Endodermal cell (in vitro differentiated cells): ENCODE results near the gene PKD1. TPM values are rescaled to one million over a fixed set of nuclear protein-coding genes. Genes with fewer than 3 reads are reported as not detected.
A peak's percentile ranks its signal among the peaks of the same experiment; 100 is the strongest.

Source experiments
- DNase-seq: peaks from one replicate; pipeline ENCODE4 v3.0.0-alpha.2; 2017
- H3K27ac ChIP-seq: 2 replicates; pipeline ENCODE4 v1.5.1; 2013; ENCODE audit warnings: mild to moderate bottlenecking, low read depth, low read length, moderate library complexity
- H3K27me3 ChIP-seq: 2 replicates; pipeline ENCODE4 v1.6.1; 2013; ENCODE audit warnings: mild to moderate bottlenecking, low read length, moderate library complexity; ENCODE audit not compliant: insufficient read depth, control insufficient read depth, poor library complexity, severe bottlenecking
- H3K36me3 ChIP-seq: 2 replicates; pipeline ENCODE4 v1.7.0; 2013; ENCODE audit warnings: mild to moderate bottlenecking, low read length, moderate library complexity; ENCODE audit not compliant: control insufficient read depth, insufficient read depth
- H3K4me1 ChIP-seq: one replicate; pipeline ENCODE4 v1.7.0; 2013; ENCODE audit warnings: low read length; ENCODE audit not compliant: control insufficient read depth, insufficient read depth
- H3K4me3 ChIP-seq: 2 replicates; pipeline ENCODE4 v1.5.1; 2013; ENCODE audit warnings: mild to moderate bottlenecking, low read length, moderate library complexity
- H3K9ac ChIP-seq: 2 replicates; pipeline ENCODE4 v1.6.1; 2013; ENCODE audit warnings: mild to moderate bottlenecking, low read length, moderate library complexity; ENCODE audit not compliant: poor library complexity, severe bottlenecking; ENCODE audit errors: extremely low read depth
- H3K9me3 ChIP-seq: 2 replicates; pipeline ENCODE4 v1.6.1; 2013; ENCODE audit warnings: mild to moderate bottlenecking, low read length, moderate library complexity; ENCODE audit not compliant: control insufficient read depth
- H3K27ac Mint-ChIP-seq: 2 replicates; pipeline ENCODE4 v1.8.0; 2020; ENCODE audit warnings: mixed read lengths
- H3K27me3 Mint-ChIP-seq: 2 replicates; pipeline ENCODE4 v1.8.0; 2021; ENCODE audit warnings: mild to moderate bottlenecking, mixed read lengths; ENCODE audit not compliant: insufficient read depth
- H3K36me3 Mint-ChIP-seq: 2 replicates; pipeline ENCODE4 v1.8.0; 2020; ENCODE audit warnings: low read depth, mixed read lengths
- H3K4me1 Mint-ChIP-seq: 2 replicates; pipeline ENCODE4 v1.8.0; 2020; ENCODE audit warnings: mixed read lengths
- H3K4me3 Mint-ChIP-seq: 2 replicates; pipeline ENCODE4 v1.8.0; 2020; ENCODE audit warnings: mild to moderate bottlenecking, moderate library complexity, mixed read lengths
- H3K9me3 Mint-ChIP-seq: 2 replicates; pipeline ENCODE4 v1.8.0; 2020; ENCODE audit warnings: mild to moderate bottlenecking, mixed read lengths
- WGBS, 2 experiments: methylation state at CpG; one replicate each; pipeline versions ENCODE4 v1.1.5 to v1.1.7; 2013; ENCODE audit warnings: missing lambda C conversion rate in 2 of 2, mixed read lengths in 1 of 2; ENCODE audit not compliant: insufficient coverage in 1 of 2, insufficient read length in 1 of 2; 5-methylcytosine and 5-hydroxymethylcytosine counted together
- total RNA-seq, 2 donors: library from RNA; stranded (reverse); fragmentation: NEBNext Ultra II Directional in 1 of 2; extraction: Animal tissue kit (Norgen Biotek cat#: 25700) in 1 of 2; gene quantifications; 2 replicates in 1 of 2; 3 replicates in 1 of 2; pipeline ENCODE4 v1.2.1, GENCODE V29; 2021
- TF ChIP-seq, protein P1 (sequence below): fragments of 200-600 bp; sonication (generic); conservative IDR thresholded peaks from 2 replicates; pipeline ENCODE4 v1.5.0; 2021; ENCODE audit warnings: antibody characterized with exemption, mild to moderate bottlenecking

Gene PKD1
- total RNA-seq, 2 donors from 2014 or later, result 104 to 110 TPM

DNA sequence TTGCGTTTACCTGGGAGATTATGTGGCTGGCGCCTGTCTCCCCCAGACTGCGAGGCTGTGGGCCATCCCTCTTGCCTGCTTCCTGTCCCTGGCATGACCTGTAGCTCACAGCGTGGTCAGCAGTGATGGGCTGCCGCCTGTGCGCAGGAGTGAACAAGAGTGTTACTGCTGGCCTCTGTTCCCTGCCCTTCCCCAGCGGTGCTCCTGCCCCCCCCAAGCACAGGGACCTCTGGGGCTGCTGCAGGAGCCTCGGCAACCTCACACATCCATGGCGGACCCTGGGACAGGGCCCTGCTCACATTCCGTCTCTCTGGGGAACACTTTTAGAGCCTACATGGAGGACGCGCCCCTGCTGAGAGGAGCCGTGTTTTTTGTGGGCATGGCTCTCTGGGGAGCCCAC is 77.3 kb downstream of the PKD1 start:
- Histone ChIP-seq H3K4me3 (no peak overlapping the region), H3K27me3 (no peaks in the 10 kb centered on the region), H3K9me3 (no peaks in the 10 kb centered on the region), H3K9ac (no peak overlapping the region), H3K4me1 (no peaks in the 10 kb centered on the region), H3K36me3 (no peaks in the 10 kb centered on the region), H3K27ac (peak overlapping the region; percentile 11)
- H3K9me3 Mint-ChIP-seq, result no peaks in the 10 kb centered on the region
- 89 to 94% methylated on average over 13 of the region's 13 CpGs for WGBS, 2 experiments
- no peak overlapping the region for H3K4me3 Mint-ChIP-seq
- peak overlapping the region; percentile 26 for H3K27ac Mint-ChIP-seq
- H3K36me3 Mint-ChIP-seq, result peaks cover 16% of the 10 kb centered on the region
- DNase-seq, result no peak
- no peaks in the 10 kb centered on the region for H3K27me3 Mint-ChIP-seq
- TF ChIP-seq, protein P1, sequence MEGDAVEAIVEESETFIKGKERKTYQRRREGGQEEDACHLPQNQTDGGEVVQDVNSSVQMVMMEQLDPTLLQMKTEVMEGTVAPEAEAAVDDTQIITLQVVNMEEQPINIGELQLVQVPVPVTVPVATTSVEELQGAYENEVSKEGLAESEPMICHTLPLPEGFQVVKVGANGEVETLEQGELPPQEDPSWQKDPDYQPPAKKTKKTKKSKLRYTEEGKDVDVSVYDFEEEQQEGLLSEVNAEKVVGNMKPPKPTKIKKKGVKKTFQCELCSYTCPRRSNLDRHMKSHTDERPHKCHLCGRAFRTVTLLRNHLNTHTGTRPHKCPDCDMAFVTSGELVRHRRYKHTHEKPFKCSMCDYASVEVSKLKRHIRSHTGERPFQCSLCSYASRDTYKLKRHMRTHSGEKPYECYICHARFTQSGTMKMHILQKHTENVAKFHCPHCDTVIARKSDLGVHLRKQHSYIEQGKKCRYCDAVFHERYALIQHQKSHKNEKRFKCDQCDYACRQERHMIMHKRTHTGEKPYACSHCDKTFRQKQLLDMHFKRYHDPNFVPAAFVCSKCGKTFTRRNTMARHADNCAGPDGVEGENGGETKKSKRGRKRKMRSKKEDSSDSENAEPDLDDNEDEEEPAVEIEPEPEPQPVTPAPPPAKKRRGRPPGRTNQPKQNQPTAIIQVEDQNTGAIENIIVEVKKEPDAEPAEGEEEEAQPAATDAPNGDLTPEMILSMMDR, result no peak
- H3K4me1 Mint-ChIP-seq, result peaks cover 4% of the 10 kb centered on the region

DNA sequence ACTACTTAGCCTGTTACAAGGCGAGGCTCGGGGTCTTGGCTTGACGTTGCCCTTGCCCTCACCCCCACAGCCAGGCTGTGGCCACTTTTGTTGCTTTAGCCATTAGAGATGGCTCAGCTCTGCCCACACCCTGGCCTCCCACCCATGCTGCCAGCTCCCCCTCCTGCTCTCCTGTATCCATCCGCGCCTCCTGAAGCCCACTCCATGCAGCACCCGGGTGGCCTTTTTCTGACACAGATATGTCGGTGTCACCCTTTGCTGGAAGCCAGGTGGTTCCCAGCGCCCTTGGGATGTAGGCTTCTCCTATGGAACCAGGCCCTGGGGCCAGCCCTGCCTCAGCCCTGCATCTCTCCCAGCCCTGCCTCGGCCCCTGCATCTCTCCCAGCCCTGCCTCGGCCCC is 78.3 kb downstream of the PKD1 start:
- 88 to 95% methylated on average over 4 to 8 of the region's 10 CpGs for WGBS, 2 experiments

DNA sequence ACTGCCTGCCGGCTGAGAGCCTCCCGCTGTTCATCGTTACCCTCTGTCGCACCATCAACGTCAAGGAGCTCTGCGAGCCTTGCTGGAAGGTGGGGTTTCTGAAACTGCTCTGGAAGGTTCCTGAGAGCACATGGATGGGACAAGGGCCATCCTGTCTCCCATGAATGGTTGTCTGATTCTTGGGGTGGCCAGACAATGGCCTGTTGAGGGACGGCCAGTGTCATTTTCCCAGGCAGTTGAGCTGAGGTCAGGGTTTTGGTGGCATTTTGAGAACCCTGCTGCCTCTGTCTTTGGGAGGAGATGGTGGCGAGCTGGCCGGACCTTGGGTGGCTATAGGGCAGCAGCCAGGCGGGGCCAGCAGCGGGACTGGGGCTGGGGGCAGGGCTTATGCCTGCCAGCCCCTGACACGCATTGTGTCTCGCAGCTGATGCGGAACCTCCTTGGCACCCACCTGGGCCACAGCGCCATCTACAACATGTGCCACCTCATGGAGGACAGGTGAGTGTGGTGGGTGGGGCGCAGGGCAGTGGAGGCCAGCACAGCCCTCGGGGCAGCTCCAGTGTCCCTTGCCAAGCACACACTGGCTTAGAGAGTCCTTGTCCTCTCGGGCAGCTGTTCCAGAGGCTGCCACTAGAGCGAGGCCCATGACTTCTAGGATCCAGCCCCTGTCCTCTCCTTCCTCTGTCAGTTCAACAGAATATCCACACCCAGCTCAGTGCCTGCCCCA is 78.9 kb downstream of the PKD1 start:
- H3K4me1 Mint-ChIP-seq, result peaks cover 4% of the 10 kb centered on the region
- peaks cover 7% of the 10 kb centered on the region for H3K36me3 ChIP-seq
- H3K36me3 Mint-ChIP-seq, result peaks cover 23% of the 10 kb centered on the region
- no peak overlapping the region for H3K27ac ChIP-seq
- H3K4me1 ChIP-seq, result no peaks in the 10 kb centered on the region
- H3K27ac Mint-ChIP-seq, result no peak overlapping the region
- H3K4me3 Mint-ChIP-seq, result no peak overlapping the region
- no peaks in the 10 kb centered on the region for H3K9me3 ChIP-seq
- no peaks in the 10 kb centered on the region for H3K9me3 Mint-ChIP-seq
- 88 to 94% methylated on average over 7 to 19 of the region's 19 CpGs for WGBS, 2 experiments
- H3K4me3 ChIP-seq, result no peak overlapping the region
- H3K27me3 Mint-ChIP-seq, result no peaks in the 10 kb centered on the region
- TF ChIP-seq, protein P1, result peak; percentile 65
- peak; percentile 74 for DNase-seq
- H3K27me3 ChIP-seq, result no peaks in the 10 kb centered on the region
- H3K9ac ChIP-seq, result no peak overlapping the region

More for the DNA sequence above, 78.3 kb downstream of the PKD1 start:
- no peaks in the 10 kb centered on the region for H3K9me3 ChIP-seq
- H3K4me3 Mint-ChIP-seq, result no peak overlapping the region
- H3K36me3 Mint-ChIP-seq, result peaks cover 20% of the 10 kb centered on the region
- no peak overlapping the region for H3K4me3 ChIP-seq
- H3K27me3 ChIP-seq, result no peaks in the 10 kb centered on the region
- H3K27ac Mint-ChIP-seq, result no peak overlapping the region
- no peaks in the 10 kb centered on the region for H3K9me3 Mint-ChIP-seq
- no peaks in the 10 kb centered on the region for H3K27me3 Mint-ChIP-seq
- no peak for DNase-seq
- H3K9ac ChIP-seq, result no peak overlapping the region
- peaks cover 4% of the 10 kb centered on the region for H3K4me1 Mint-ChIP-seq
- TF ChIP-seq, protein P1, result no peak
- no peaks in the 10 kb centered on the region for H3K4me1 ChIP-seq
- peaks cover under 1% of the 10 kb centered on the region for H3K36me3 ChIP-seq
- no peak overlapping the region for H3K27ac ChIP-seq
